Islet of Langerhans (tissue), 1 donor: Measurements from ENCODE around the gene SMYD2.
"Not testable (repeated sequence)": the region's sequence is repeated elsewhere in the genome, so short reads cannot be mapped to it uniquely, and the experiment has no call there.

Experiments used
- FAIRE-seq: peaks from one replicate; lab custom pipeline; 2011; peaks lifted over from hg19 to GRCh38; lab: Jason Lieb, UNC

Gene SMYD2

GRCh38 chr1:214271995-214272731, 8.8 kb upstream of the SMYD2 start:
- FAIRE-seq = no peak

GRCh38 chr1:214272964-214273533, 7.9 kb upstream of the SMYD2 start:
- FAIRE-seq = no peak

GRCh38 chr1:214275700-214276099, 5.3 kb upstream of the SMYD2 start:
- FAIRE-seq = not testable (repeated sequence)

- FAIRE-seq = no peak
These were observed 4.2 kb upstream of the SMYD2 start for GRCh38 chr1:214276786-214277185.

DNA sequence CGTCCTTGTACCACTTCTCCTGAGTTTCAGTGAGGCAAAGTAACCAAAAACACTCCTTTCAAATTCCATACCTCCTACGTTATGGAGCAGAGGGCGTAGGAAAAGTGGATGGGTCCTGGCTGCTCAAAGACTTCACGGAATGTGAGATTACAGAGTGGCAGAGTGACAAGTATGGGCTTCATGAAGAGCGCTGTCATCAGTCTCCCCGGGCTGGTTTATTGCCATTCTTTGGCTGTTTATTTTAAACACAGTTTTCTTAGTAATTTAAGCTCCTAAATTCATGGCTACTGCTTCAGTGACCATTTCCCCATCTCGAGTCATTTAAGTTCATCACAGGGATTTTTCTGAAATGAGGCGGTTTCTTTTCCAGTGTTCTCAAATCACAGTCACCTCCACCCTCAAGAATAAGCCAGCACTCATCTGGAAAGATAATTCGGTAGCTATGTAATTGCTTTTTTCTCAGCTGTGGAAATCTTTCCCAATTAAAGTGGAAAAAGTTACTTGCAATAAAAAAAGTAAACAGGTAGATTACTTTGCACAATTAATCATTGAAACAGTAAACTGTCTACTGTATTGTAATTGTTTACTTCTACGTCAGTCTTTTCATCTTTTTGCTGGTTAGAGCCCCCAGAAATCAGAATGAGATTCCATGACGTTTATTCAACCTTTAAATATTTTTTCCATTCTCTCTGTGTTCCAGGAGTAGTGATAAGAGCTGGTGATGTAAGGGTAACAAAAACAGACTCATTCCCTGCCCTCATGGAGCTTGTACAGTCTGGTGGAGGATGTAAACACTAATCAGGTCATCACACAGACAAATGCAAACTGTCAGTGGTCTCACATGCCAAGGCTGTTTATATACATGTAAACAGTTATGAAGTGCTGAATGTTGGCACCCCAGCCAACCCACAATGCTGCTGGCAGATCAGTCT, 3.0 kb upstream of the SMYD2 start:
- no peak for FAIRE-seq

DNA sequence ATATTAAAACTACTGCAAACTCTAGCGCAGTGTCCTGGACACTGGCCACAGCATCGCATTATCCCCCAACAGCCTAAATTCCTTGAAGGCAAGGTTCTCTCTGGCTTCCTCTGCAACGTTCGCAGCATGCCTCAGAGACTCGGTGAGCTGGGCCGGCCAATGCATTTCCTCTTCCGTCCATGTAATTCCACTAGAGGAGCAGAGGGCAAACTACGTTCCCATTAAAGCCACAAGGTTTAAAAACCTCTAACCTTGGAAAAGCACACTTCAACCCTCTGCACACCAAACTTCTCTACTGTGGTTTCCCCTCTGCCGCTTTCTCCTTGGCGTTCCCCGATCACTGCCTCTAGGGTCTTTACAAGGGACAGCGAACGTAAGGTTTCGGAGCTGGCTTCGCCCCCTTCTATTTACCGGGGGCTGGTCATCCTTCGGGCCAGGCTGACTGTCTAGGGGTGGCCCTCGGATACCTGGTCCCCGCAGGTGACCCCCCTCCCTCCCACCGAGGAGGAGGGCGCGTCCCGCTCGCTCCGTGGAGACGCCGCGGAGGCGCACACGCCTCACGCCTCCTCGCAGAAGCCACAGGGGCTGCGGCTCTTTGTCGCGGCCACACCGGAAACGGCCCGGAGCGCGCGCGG, 456 bp upstream of the SMYD2 start:
- no peak for FAIRE-seq

GRCh38 chr1:214281720-214282629, 1.0 kb downstream of the SMYD2 start:
- no peak for FAIRE-seq

- FAIRE-seq = no peak
These were observed 1.8 kb downstream of the SMYD2 start for GRCh38 chr1:214282630-214283242.

DNA sequence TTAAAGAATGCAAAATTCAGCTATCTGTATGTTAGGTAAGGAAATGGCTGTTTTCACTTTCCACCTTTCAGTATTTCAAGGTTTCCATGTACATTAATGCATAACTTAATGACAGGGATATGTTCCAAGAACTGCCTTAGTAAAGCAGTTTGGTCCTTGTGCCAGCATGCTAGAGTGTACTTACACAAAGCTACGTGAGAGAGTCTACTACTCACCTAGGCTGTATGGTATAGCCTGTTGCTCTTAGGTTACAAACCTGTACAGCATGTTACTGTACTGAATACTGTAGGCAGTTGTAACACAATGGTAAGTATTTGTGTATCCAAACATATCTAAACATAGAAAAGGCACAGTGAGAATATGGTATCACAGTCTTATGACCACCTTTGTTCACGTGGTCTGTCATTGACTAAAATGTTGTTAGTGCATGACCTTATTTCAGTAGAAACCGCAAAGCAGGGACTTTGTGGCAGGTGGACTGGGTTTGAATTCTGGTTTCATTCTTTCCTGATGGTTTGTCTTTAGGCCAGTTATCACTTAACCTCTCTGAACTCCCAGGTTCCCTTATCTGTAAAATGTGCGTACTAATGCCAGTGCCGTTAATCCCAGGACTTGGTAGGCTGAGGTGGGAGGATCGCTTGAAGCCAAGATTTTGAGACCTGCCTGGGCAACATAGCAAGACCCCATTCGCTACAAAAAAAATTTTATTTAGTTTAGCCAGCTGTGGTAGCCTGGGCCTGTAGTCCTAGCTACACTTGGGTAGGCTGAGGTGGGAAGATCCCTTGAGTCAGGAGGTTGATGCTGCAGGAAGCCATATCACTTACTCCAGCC, 4.9 kb downstream of the SMYD2 start:
- no peak for FAIRE-seq

DNA sequence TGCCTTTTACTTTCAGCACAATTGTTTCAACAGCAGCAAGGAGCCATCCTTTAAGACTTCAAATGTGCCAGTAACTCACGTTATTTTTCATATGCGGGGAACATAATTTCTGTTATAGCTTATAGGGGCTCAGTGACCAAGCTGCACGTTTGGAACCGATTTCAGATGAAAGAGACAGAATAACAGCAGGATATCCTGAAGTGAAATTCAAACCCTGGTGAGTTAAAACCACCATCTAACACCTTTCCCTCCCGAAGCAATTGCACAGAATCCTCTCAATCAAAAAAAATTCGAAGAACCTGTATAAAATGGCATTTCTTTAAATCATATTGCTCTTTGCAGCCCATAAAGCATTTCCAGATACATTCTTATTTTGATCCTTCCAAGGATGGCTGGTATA, 6.9 kb downstream of the SMYD2 start:
- no peak for FAIRE-seq

DNA sequence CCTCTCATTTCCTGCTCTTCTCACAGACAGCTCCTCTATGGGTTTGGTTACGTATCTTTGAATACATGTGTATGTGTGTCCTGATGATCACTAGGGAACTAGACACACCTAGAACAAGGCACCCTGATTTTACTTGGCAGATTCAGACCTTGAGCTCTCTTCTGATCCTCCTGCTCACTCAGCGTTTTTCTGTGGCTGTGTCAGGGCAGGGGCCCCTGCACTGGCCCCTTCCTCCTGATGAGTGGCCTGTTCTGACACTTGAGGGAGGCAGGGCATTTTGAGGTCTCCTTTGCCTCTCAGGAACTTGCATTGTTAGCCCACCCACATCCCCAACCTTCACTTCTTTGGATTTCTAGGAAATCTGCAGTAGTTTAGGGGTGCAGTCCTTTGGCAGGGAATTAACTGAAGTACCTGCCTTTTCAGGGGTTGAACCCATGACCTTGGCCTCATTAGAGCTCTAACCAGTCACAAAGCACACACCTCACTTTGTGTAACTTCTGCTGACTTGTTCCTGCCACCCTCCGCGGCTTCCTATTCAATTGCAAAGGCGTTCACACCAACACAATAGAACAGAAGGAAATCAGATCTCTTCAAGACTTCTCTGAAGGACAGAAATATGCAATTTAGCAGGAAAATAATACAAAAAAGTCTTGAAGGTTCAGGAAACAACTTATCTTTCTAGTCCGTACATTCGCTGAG, 8.8 kb downstream of the SMYD2 start:
- no peak for FAIRE-seq

GRCh38 chr1:214290424-214291037, 9.6 kb downstream of the SMYD2 start:
- no peak for FAIRE-seq

DNA sequence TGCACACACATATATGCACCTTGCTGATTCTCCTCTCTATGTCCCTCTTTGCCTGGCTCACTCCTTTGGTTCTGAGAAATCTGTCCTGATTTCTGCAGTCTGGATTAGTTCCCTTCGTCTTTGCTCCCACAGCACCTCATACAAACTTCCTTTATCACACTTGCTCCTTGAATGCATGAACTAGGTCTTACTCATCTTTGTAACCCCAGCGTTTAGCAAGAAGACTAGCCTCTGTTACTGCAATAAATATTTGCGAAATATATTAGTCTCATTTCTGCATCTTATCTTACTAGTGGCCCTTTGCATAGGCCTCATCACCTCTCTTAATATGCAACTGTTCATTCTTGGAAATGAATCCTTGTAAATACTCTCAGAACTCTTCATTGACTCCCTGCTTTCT, 11.4 kb downstream of the SMYD2 start:
- FAIRE-seq = no peak

DNA sequence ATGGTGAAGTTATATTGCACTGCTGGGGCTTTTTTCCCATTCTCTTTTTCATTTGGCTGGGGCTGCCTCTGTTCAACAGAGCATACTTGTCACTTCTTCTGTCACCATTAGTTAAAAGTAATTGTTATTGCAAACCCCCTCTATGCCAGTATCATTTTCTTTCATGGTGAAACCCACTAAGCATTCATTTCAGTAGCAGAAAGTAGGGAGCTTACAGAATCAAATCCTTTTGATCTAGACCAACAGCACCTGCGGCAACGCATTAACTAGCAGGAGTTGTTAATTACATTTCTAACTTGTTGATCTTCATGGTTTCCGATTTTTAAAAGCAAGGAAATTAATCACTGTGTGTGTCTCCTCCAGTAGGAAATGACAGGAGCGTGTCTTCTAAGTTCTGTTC, 15.0 kb downstream of the SMYD2 start:
- FAIRE-seq = no peak

- no peak for FAIRE-seq
These were observed 16.1 kb downstream of the SMYD2 start for GRCh38 chr1:214296860-214297745.

- FAIRE-seq = no peak
These were observed 19.3 kb downstream of the SMYD2 start for GRCh38 chr1:214300149-214300780.

DNA sequence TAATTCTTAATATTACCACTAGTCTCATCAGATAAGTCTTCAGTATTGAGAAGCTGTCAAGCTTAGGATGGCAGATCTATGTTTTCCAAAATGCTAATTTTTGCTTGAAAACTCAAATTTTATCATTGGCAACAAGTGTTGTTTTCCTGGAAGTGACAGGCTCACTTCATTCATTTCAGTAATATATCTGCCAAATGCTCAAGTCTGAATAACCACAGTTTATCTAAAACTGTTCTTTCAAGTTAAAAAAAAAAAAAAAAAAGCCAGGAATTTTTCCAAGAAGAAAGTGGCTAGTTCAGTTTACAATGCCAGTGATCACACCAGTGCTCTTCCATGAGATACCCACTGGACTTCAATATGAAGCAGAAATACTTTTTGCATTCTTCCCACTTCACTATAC, 20.6 kb downstream of the SMYD2 start:
- FAIRE-seq = no peak
